ENCODE measurements around the gene ADAMTSL5.

GRCh38 chr19:1525343-1525742 is 12.5 kb upstream of the ADAMTSL5 start:
- TF ChIP-seq, protein P1, sequence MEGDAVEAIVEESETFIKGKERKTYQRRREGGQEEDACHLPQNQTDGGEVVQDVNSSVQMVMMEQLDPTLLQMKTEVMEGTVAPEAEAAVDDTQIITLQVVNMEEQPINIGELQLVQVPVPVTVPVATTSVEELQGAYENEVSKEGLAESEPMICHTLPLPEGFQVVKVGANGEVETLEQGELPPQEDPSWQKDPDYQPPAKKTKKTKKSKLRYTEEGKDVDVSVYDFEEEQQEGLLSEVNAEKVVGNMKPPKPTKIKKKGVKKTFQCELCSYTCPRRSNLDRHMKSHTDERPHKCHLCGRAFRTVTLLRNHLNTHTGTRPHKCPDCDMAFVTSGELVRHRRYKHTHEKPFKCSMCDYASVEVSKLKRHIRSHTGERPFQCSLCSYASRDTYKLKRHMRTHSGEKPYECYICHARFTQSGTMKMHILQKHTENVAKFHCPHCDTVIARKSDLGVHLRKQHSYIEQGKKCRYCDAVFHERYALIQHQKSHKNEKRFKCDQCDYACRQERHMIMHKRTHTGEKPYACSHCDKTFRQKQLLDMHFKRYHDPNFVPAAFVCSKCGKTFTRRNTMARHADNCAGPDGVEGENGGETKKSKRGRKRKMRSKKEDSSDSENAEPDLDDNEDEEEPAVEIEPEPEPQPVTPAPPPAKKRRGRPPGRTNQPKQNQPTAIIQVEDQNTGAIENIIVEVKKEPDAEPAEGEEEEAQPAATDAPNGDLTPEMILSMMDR (IDR thresholded peaks at IDR 0.05): no peak
- TF ChIP-seq POLR2AphosphoS5 (IDR thresholded peaks at IDR 0.05) (no peak), EP300 (IDR thresholded peaks at IDR 0.05) (no peak)

Data from sigmoid colon (tissue), 4 donors.